HG02798 (cell line): ENCODE results near the gene NR2F1.

Experiments used
- ATAC-seq: cut with Tn5 transposase; IDR thresholded peaks from one replicate; pipeline ENCODE4 v1.9.1; 2021; ENCODE audit warnings: mild to moderate bottlenecking; ENCODE audit not compliant: unreplicated experiment, poor library complexity

The NR2F1 gene

GRCh38 chr5:93577854-93578812 lies 4.9 kb upstream of the NR2F1 start:
- no peak for ATAC-seq

DNA sequence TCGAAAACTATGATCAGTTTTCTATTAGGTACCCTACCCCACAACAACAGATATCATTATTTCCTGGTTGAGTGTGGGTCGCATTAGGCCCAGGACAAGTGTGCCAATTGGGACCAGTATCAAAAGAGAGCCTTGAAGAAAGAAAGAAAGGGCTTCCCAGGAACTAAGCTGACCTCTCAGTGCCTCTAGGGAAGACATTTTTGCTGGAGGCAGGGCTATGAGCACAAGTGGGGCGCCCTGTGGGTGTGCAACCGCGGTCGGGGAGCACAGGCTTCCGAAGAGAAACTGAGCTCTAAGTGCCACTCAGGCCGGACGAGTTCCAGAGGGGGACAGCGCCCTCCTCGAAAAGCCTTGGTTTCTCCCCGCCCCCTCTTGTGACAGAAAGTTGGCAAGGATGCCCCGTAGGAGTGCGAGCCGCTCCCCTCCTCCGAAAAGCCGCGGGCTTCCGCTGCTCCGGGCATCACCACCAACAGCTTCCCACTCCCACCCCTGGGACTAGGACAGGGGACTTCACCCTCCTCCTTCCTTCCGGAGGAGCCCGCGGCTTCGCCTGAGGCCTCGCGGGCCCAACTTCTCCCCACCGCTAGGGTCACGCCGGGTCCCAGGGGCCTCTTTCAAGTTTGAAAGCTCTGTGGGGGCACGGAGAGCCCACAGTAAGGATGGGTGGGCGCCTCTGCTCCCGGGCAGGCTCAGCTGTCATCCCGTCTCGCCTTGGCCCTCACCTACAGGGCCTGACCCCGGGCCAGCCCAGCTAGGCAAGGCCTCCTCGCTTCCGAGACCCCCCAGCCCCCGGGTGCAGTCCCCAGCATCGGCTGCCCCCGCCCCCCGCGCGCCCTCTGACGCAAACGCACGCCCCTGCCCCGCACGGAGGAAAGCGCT lies 4.0 kb upstream of the NR2F1 start:
- no peak for ATAC-seq

- no peak for ATAC-seq
Observed at GRCh38 chr5:93579692-93580062, 3.3 kb upstream of the NR2F1 start.

DNA sequence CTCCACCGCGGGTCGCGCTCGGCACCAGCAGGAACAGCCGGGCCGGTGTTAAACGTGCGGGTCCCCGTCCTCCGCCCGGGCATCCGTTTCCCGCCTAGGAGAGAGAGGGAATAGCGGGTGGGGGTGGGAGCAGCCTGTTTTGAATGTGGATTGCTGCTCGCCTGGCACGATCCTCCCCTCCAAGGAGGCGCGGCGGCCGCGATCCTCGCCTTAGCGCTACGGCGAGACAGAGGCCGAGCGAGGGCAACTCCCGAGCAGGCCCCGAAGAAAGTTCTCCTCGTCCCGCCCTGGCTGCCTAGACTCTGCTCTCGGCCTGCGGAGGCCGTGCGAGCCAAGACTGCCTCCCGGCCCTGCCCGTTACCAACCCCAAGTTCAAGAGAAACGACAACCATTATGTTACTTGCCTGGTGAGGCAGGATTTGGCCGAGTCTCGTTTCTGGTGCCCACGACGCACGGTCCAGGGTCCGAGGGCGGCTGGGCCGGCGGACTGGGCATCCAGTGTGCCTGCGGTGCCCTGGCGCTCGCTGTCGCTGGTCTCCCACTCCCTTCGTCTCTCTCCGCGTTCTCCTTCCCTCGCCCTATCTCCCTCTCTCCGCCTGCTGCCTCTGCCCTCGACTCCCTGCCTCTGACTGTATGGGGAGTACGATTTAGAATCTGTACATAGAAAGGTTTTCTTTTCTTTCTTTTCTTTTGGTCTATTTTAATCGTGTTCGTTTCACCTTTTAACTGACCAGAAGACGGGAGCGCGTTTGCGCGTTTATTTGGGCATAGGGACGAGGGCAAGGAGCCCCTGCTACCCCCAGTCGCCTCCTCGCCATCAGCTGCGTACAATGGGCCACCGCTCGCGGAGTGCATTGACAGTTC lies 2.7 kb upstream of the NR2F1 start:
- ATAC-seq, result no peak

DNA sequence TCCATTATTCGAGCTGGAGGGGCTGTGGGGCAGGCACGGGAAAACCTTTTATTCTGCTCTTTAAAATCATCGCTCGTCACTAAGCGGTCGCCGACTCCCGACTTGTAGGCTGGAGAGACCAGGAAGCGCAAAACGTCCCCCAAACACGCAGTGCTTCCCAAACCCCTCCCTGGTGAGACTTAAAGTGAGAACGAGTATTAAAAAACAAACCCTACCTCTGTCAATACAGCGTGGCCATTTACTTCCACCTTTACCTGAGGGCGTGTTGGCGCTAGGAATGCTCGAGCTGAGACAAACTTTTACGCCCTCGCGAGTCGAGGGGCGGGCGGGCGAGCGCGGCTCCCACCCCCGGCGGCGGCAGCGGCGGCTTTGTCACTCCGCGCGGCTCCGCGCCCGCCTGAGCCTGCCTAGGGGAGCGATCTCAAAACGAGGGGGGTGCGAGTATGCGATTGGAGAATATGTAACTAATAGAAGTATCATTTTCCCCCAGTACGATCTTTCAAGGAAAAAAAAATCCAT lies 2.0 kb upstream of the NR2F1 start, which contains the start of gene NR2F1-AS1:
TSS of gene NR2F1-AS1 (minus strand) at position 293 of the 519 bp plus-strand sequence.
- peak; percentile 27 for ATAC-seq

GRCh38 chr5:93582167-93582462 lies 907 bp upstream of the NR2F1 start:
- ATAC-seq, result no peak

DNA sequence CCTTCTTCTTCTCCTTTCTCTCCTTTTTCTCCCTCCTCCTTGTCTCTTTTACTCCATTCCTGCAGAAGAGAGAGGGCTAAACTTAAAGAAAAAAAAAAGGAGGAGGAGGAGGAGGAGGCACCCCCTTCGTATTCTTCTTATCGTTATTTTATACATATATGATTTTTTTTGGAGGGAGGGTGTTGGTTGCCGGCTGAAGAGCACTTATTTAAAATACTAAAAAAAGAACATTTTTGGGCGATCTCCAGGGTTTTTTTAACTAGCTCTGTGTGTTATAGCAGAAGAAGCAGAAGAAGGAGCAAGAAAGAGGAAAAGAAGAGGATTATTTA lies 381 bp downstream of the NR2F1 start:
- no peak for ATAC-seq

- peak; percentile 40 for ATAC-seq
Observed at GRCh38 chr5:93583768-93584595, 960 bp downstream of the NR2F1 start.

DNA sequence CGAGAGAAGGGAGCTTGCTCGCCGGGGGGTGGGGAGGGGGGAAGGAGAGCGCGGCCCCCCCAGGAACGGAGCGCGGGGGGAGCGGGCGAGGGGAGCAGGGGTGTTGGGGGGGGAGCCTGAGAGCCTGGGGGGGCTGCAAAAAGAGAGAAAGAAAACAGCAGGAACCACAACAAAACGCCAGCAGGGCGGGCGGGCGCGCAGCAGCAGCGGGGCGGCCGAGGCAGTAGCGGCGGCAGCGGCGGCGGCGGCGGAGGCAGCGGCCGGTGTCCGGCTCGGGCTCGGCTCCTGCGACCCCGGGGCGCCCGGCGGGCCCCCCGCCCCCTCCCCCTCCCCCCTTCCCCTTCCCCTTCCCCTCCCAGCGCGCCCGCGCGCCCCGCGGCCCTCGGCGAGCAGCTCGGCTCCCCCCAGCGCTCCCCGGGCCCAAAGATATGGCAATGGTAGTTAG lies 1.6 kb downstream of the NR2F1 start:
- no peak for ATAC-seq

DNA sequence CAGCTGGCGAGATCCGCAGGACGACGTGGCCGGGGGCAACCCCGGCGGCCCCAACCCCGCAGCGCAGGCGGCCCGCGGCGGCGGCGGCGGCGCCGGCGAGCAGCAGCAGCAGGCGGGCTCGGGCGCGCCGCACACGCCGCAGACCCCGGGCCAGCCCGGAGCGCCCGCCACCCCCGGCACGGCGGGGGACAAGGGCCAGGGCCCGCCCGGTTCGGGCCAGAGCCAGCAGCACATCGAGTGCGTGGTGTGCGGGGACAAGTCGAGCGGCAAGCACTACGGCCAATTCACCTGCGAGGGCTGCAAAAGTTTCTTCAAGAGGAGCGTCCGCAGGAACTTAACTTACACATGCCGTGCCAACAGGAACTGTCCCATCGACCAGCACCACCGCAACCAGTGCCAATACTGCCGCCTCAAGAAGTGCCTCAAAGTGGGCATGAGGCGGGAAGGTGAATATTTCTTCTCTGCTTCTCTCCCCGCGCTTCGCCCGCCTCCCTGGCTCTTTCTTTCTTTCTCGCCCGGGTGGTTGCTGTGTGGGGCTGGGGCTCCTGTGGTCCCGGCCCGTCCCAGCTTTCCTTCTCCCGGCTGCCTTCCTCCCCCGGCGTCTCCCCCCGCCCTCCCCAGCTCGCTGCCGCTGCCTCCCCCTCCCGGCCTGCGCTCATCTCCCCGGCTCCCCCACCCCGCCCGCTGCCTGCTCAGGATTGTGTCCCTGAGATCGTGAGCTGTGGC lies 2.2 kb downstream of the NR2F1 start:
- no peak for ATAC-seq

DNA sequence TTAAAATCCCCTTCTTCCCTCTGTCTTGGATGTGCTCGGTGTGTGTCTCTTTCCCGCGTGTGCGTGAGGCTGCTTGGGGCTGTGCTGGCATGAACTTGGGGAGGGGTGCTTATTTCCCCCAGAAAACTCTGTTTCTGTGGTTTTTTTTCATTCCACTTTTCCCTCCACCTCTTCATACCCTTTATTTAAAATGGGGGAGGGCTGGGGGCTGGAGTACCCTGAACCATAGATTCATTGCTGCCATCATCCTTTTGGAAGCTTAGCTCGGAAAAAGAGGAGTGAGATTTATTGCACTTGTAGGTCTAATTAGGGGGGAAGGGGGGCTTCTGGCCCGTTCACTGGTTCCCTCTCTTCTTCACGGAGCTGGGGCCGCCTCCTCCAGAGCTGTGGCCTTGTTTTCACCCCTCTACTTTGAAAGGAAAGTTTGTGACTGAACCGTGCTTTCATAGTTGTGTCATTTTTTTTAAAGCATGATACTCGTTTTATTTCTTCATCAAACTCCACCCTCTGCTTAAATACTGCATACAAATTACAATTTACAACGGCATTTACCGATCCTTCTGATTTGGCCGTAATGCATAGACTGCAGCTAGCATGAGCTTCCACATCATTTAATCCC lies 2.9 kb downstream of the NR2F1 start:
- no peak for ATAC-seq

DNA sequence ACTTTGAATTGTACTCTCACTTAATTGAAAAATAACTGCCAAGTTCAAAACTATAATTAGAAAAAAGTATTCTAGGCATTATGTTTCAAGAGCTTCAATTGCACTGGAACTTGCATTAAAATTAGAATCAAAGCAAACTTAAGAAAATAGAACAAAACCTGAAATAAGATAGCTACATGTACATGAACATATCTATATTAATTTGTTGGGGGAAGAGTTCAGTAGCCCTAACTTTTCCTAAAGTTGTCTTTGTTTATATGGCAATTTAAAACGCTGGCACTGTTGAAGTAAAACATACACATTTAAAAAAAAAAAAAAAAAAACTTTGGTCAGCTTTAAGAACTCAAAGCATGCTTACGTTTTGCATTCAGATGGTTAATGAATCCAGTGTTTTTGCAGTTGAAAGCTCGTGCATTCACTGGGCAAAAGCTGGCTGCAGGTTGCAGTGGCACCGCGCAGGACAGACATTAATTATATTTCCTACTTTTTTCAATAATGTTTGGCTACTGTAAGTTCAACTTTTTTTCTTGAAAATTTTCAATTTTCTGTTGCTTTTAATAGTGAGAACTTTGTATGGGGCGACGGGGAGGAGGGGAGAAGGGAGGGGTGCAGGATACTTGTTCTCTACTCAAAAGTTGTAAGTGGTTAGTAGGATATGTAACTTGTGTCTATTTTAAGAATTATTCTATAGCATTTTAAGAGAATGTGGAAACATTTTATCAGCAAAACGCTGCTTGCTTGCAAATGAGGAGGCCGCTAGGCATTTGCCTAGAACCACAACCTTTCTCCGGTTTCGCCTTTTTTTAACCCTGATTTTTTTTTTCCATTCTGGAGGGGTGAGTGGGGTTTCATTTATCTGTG lies 3.9 kb downstream of the NR2F1 start:
- ATAC-seq, result no peak

- no peak for ATAC-seq
Observed at GRCh38 chr5:93587597-93588351, 4.8 kb downstream of the NR2F1 start.

DNA sequence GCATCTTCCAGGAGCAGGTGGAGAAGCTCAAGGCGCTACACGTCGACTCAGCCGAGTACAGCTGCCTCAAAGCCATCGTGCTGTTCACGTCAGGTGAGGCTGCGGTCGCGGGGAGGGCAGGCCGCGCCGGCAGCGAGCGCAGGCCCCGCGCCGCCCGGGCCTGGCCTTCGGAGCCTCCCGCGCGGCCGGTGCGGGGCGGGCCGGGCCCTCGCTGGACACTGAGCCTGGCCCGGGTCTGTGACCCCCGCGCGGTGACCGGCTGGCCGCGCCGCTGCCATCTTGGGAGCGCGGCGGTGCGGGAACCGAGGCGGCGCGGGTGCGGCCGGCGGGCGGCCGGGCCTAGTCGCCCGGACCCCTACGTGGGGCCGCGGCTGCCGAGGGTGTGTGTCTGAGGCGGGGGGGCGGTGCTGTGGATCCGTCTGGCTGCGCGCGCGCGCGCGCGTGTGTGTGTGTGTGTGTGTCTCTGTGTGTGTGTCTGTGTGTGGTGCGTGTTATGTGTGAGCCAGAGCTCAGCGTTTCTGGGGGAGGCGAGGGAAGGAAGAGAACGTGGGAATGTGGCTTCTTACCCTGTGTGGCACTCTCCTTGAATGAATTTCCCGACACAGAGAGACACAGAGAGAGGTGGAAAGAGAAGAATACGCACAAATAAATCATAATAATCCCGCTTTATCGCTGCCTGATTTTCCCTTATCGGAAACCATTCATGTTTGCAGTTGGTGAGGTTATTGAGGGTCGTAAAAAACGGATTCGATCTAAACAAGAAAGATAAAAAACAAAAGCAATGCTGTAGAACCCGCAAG lies 5.5 kb downstream of the NR2F1 start:
- ATAC-seq, result no peak

GRCh38 chr5:93589152-93589828 lies 6.3 kb downstream of the NR2F1 start:
- no peak for ATAC-seq
